GM21825 (cell line): Measurements from ENCODE around the gene PCDHGA1.
A peak's percentile ranks its signal among the peaks of the same experiment; 100 is the strongest.

Experiments used
- ATAC-seq: cut with Tn5 transposase; IDR thresholded peaks from one replicate; pipeline ENCODE4 v1.9.1; 2021; ENCODE audit warnings: mild to moderate bottlenecking, moderate library complexity; ENCODE audit not compliant: unreplicated experiment

The PCDHGA1 gene

GRCh38 chr5:141511771-141512325, 181.5 kb downstream of the PCDHGA1 start:
- no peak for ATAC-seq

- ATAC-seq = no peak
These were observed 182.1 kb downstream of the PCDHGA1 start for GRCh38 chr5:141512390-141512910.

- ATAC-seq = no peak
These were observed 182.8 kb downstream of the PCDHGA1 start for GRCh38 chr5:141512911-141513626.

GRCh38 chr5:141513627-141514329, 183.5 kb downstream of the PCDHGA1 start:
- ATAC-seq = peak; percentile 32

GRCh38 chr5:141514330-141515133, 184.2 kb downstream of the PCDHGA1 start:
- ATAC-seq = no peak

- ATAC-seq = no peak
These were observed 184.8 kb downstream of the PCDHGA1 start for GRCh38 chr5:141515141-141515540.

- ATAC-seq = no peak
These were observed 185.8 kb downstream of the PCDHGA1 start for GRCh38 chr5:141515946-141516671.

GRCh38 chr5:141516672-141517025, 186.3 kb downstream of the PCDHGA1 start:
- ATAC-seq = no peak

- no peak for ATAC-seq
These were observed 187.0 kb downstream of the PCDHGA1 start for GRCh38 chr5:141517312-141517711.

- ATAC-seq = no peak
These were observed 187.7 kb downstream of the PCDHGA1 start for GRCh38 chr5:141517880-141518617.

GRCh38 chr5:141518618-141519015, 188.3 kb downstream of the PCDHGA1 start:
- no peak for ATAC-seq

GRCh38 chr5:141519605-141520565, 189.6 kb downstream of the PCDHGA1 start:
- ATAC-seq = no peak

GRCh38 chr5:141521244-141521781, 191.0 kb downstream of the PCDHGA1 start:
- ATAC-seq = no peak

GRCh38 chr5:141522301-141522700, 192.0 kb downstream of the PCDHGA1 start:
- no peak for ATAC-seq

- no peak for ATAC-seq
These were observed 193.7 kb downstream of the PCDHGA1 start for GRCh38 chr5:141523991-141524390.

- peak; percentile 75 for ATAC-seq
These were observed 194.6 kb downstream of the PCDHGA1 start for GRCh38 chr5:141524604-141525597.

GRCh38 chr5:141525653-141526052, 195.3 kb downstream of the PCDHGA1 start:
- no peak for ATAC-seq
